Gastrocnemius medialis (tissue), 4 donors: ENCODE results near the gene NDUFB2. TPM values are rescaled to one million over a fixed set of nuclear protein-coding genes. Genes with fewer than 3 reads are reported as not detected.
"Not testable (repeated sequence)": the region's sequence is repeated elsewhere in the genome, so short reads cannot be mapped to it uniquely, and the experiment has no call there.

Source experiments
- ATAC-seq, 2 donors: fragments of 150-250 bp; one replicate each; pipeline ENCODE4 v1.9.1; 2016
- DNase-seq, 2 donors: peaks; one replicate each; pipeline ENCODE4 v3.0.0-alpha.2; 2019
- H3K27ac ChIP-seq, 4 donors: fragments of 200-600 bp; sonication (generic); 1 replicate in 1 of 4; 2 replicates in 3 of 4; pipeline ENCODE4 v1.5.1; 2016 to 2018; ENCODE audit warnings: mild to moderate bottlenecking in 2 of 4, moderate library complexity in 1 of 4
- H3K27me3 ChIP-seq, 3 donors: fragments of 200-600 bp; sonication (generic) in 2 of 3; 1 replicate in 1 of 3; 2 replicates in 2 of 3; pipeline versions ENCODE4 v1.5.1 to v1.6.0; 2016 to 2019; ENCODE audit warnings: mild to moderate bottlenecking in 1 of 3, moderate library complexity in 1 of 3
- H3K36me3 ChIP-seq, 2 donors: fragments of 200-600 bp; sonication (generic) in 1 of 2; one replicate each; pipeline ENCODE4 v1.5.1; 2017 to 2018
- H3K4me1 ChIP-seq, 2 donors: fragments of 200-600 bp; sonication (generic) in 1 of 2; one replicate each; pipeline ENCODE4 v1.5.1; 2016 to 2017; ENCODE audit warnings: mild to moderate bottlenecking in 2 of 2
- H3K4me3 ChIP-seq, 4 donors: fragments of 200-600 bp; sonication (generic) in 3 of 4; 1 replicate in 1 of 4; 2 replicates in 3 of 4; pipeline ENCODE4 v1.5.1; 2016 to 2019; ENCODE audit warnings: mild to moderate bottlenecking in 2 of 4
- H3K9me3 ChIP-seq, 3 donors: fragments of 200-600 bp; sonication (generic) in 2 of 3; 1 replicate in 1 of 3; 2 replicates in 2 of 3; pipeline ENCODE4 v1.5.1; 2016 to 2019
- POLR2A ChIP-seq, 2 donors: fragments of 450-650 bp; IDR thresholded peaks; one replicate each; pipeline ENCODE4 v1.6.1; 2017; ENCODE audit warnings: antibody characterized with exemption in 2 of 2, mild to moderate bottlenecking in 2 of 2, moderate library complexity in 2 of 2
- in situ Hi-C, 4 donors: fragments of 200-750 bp; cut with MboI; loops; one replicate each; pipeline versions ENCODE4 v1.15.0 to v1.8.0; 2017; ENCODE audit warnings: low sequenced_read_pairs in 4 of 4
- intact Hi-C: fragments of 100-400 bp; cut with DNase I; formaldehyde crosslinking; loops from one replicate; pipeline ENCODE4 v1.15.1; 2023; ENCODE audit warnings: low total_unique reads
- total RNA-seq, 4 donors: library from RNA; depleted of rRNA; stranded (reverse); fragments of >200 nt; gene quantifications; one replicate each; pipeline versions ENCODE4 v1.1.0 to v1.2.3, GENCODE V29; 2016
- TF ChIP-seq, protein P1 (sequence below), 5 experiments: fragments of 450-650 bp in 3 of 5; fragments of 200-600 bp in 2 of 5; sonication (generic) in 2 of 5; IDR thresholded peaks in 4 of 5; conservative IDR thresholded peaks in 1 of 5; 1 replicate in 4 of 5; 2 replicates in 1 of 5; pipeline ENCODE4 v1.5.1; 2016 to 2019; ENCODE audit warnings: antibody characterized with exemption in 5 of 5, mild to moderate bottlenecking in 3 of 5, moderate library complexity in 3 of 5

Gene NDUFB2
- total RNA-seq, 4 donors from 2014 or later, result 449 to 793 (median 538) TPM

DNA sequence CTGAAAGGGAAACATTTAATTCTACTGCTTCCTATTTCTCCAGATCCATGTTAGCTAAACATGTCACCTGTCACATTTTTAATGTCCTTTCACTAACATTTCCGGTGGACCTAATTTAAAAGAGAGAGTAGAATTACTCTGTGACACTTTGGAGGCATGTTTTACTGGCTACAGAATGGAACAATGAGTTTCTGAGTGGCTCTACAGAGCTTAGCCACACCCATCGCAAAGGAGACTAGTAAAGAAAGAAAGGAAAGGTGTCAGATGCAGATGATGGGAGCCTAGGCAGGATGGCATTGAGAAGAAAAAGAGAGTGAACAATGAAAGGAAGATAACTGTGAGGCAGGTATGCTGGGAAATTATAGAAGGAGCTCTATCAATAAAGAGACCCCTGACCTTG, 35.9 kb downstream of the NDUFB2 start:
- peaks cover 0 to 8% of the 10 kb centered on the region in 2 donors for H3K36me3 ChIP-seq
- in situ Hi-C loops, result no loop called here
- no peak for ATAC-seq

DNA sequence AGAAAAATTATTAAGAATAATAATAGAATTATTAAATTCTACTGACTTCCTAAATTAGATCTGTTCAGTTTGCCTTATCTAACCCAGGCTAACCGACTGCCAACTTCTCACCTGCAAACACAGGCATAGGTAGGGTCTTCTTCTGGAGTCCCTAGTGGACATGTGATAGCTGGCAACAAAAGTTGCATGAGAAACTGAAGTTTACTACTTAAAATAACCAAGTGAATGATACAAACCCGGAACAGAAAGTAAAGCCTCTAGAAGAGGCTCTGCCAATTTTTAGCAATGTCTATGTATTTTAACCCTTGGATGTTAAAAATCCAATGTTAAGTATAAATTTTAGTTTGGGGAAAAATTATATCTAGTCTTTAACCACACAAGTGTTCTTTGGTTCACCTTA, 37.6 kb downstream of the NDUFB2 start:
- Histone ChIP-seq H3K27ac (no peak overlapping the region), H3K4me3 (no peak overlapping the region), H3K36me3 (peaks cover 0 to 22% of the 10 kb centered on the region in 2 donors), H3K4me1 (no peaks in the 10 kb centered on the region), H3K27me3 (no peaks in the 10 kb centered on the region), H3K9me3 (no peaks in the 10 kb centered on the region)
- intact Hi-C loops (no loop called here), in situ Hi-C loops (no loop called here)
- ATAC-seq (no peak), DNase-seq (no peak)
- TF ChIP-seq, protein P1, sequence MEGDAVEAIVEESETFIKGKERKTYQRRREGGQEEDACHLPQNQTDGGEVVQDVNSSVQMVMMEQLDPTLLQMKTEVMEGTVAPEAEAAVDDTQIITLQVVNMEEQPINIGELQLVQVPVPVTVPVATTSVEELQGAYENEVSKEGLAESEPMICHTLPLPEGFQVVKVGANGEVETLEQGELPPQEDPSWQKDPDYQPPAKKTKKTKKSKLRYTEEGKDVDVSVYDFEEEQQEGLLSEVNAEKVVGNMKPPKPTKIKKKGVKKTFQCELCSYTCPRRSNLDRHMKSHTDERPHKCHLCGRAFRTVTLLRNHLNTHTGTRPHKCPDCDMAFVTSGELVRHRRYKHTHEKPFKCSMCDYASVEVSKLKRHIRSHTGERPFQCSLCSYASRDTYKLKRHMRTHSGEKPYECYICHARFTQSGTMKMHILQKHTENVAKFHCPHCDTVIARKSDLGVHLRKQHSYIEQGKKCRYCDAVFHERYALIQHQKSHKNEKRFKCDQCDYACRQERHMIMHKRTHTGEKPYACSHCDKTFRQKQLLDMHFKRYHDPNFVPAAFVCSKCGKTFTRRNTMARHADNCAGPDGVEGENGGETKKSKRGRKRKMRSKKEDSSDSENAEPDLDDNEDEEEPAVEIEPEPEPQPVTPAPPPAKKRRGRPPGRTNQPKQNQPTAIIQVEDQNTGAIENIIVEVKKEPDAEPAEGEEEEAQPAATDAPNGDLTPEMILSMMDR (IDR thresholded peaks at IDR 0.05 in 4 of 5, conservative IDR thresholded peaks at IDR 0.05 in 1 of 5), result no peak
- TF ChIP-seq POLR2A (IDR thresholded peaks at IDR 0.05), result no peak

More for the DNA sequence above, 35.9 kb downstream of the NDUFB2 start:
- TF ChIP-seq, protein P1 (IDR thresholded peaks at IDR 0.05 in 4 of 5, conservative IDR thresholded peaks at IDR 0.05 in 1 of 5), result no peak
- no peak for TF ChIP-seq POLR2A (IDR thresholded peaks at IDR 0.05)
- no peaks in the 10 kb centered on the region for H3K9me3 ChIP-seq
- no peak overlapping the region for H3K4me3 ChIP-seq
- H3K27ac ChIP-seq, result no peak overlapping the region
- no peak for DNase-seq
- H3K27me3 ChIP-seq, result no peaks in the 10 kb centered on the region
- intact Hi-C loops, result no loop called here
- no peaks in the 10 kb centered on the region for H3K4me1 ChIP-seq

DNA sequence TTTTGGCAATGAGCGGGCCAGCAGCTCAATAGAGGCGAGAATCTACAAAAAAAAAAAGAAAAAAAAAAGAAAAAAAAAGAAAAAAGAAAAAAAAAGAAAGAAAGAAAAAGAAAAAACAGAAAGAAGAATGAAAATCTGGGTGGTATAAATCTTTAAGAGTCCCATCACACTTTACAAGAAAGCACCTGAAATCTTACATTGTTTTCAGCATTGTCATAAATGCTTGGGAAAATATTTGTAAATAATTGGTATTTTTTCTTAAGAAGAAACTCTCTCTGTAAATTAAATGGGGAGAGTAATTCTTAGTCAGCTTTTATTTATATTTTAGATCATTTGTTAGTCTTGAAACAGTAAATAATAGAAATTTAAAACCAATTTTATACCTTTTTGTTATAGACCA, 38.2 kb downstream of the NDUFB2 start:
- no peaks in the 10 kb centered on the region for H3K9me3 ChIP-seq
- ATAC-seq, result no peak
- H3K27ac ChIP-seq, result no peak overlapping the region
- intact Hi-C loops (no loop called here), in situ Hi-C loops (no loop called here)
- no peak for DNase-seq
- no peak overlapping the region for H3K4me3 ChIP-seq
- H3K4me1 ChIP-seq, result no peaks in the 10 kb centered on the region
- H3K36me3 ChIP-seq, result peaks cover 0 to 28% of the 10 kb centered on the region in 2 donors
- H3K27me3 ChIP-seq, result no peaks in the 10 kb centered on the region
- TF ChIP-seq POLR2A (IDR thresholded peaks at IDR 0.05), result no peak
- TF ChIP-seq, protein P1 (IDR thresholded peaks at IDR 0.05 in 4 of 5, conservative IDR thresholded peaks at IDR 0.05 in 1 of 5), result no peak

DNA sequence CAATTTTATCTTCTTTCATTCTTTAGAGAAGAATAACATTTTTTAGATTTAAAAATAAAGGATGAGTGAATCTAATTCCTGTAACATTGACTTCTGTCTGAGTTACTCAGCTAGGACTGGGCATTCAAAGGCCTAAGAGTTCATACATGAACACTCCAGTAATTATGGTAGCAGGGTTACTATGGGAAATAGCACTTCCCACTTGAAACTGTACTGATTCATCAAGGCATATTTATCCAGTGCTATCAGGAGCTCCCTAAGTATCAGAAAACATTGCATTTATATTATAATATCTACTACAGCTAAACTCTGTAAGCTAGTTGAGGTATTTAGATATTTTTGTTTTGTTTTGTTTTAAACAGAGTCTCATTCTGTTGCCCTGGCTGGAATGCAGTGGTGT, 41.8 kb downstream of the NDUFB2 start:
- ATAC-seq, result no peak
- H3K4me3 ChIP-seq, result no peak overlapping the region
- H3K36me3 ChIP-seq, result peaks cover 0 to 29% of the 10 kb centered on the region in 2 donors
- DNase-seq, result no peak
- H3K9me3 ChIP-seq, result no peaks in the 10 kb centered on the region
- no peaks in the 10 kb centered on the region for H3K27me3 ChIP-seq
- no peaks in the 10 kb centered on the region for H3K4me1 ChIP-seq
- no peak for TF ChIP-seq POLR2A (IDR thresholded peaks at IDR 0.05)
- TF ChIP-seq, protein P1 (IDR thresholded peaks at IDR 0.05 in 4 of 5, conservative IDR thresholded peaks at IDR 0.05 in 1 of 5), result no peak
- in situ Hi-C loops (no loop called here), intact Hi-C loops (no loop called here)
- no peak overlapping the region for H3K27ac ChIP-seq

DNA sequence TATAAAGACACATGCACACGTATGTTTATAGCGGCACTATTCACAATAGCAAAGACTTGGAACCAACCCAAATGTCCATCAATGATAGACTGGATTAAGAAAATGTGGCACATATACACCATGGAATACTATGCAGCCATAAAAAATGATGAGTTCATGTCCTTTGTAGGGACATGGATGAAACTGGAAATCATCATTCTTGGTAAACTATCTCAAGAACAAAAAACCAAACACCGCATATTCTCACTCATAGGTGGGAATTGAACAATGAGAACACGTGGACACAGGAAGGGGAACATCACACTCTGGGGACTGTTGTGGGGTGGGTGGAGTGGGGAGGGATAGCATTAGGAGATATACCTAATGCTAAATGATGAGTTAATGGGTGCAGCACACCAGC, 46.7 kb downstream of the NDUFB2 start:
- H3K27ac ChIP-seq, ATAC-seq, H3K27me3 ChIP-seq, intact Hi-C loops, DNase-seq, H3K9me3 ChIP-seq, in situ Hi-C loops, H3K4me1 ChIP-seq, H3K4me3 ChIP-seq: not testable (repeated sequence)
- H3K36me3 ChIP-seq, result peaks cover 0 to 15% of the 10 kb centered on the region in 2 donors
